GM12874 (cell line): ENCODE results near the gene MYL12B.

Experiments
- CTCF ChIP-seq: IDR thresholded peaks from 2 replicates; pipeline ENCODE4 v1.5.1; 2011; ENCODE audit warnings: low read depth, mild to moderate bottlenecking, control low read depth, low read length, moderate library complexity; ENCODE audit not compliant: insufficient read depth

The MYL12B gene

GRCh38 chr18:3261373-3262233, at the start of gene MYL12B:
Gene MYL12B, plus strand, starts transcription at chr18:3262133. Its CDS starts 10,766 bp downstream, at chr18:3272899.
- TF ChIP-seq CTCF, result no peak

DNA sequence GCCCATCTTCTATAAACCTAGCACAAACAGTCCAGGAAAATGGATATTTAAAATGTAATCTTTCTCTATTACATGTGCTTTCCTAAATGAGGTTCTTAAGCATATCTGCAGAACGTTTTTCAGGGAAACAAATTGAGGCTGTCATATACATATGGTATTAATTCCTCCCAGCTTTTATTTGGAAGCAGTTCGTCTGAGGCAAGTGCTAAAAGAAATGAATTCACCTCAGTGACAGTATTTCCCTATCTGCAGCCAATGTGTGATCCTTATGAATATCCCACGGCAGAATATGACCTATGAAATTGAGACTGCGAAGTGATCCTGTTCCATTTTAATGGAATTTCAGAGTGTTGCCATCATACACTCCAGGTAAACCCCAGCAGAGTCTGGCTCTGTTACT, 49.3 kb upstream of the MYL12B start:
- no peak for TF ChIP-seq CTCF

DNA sequence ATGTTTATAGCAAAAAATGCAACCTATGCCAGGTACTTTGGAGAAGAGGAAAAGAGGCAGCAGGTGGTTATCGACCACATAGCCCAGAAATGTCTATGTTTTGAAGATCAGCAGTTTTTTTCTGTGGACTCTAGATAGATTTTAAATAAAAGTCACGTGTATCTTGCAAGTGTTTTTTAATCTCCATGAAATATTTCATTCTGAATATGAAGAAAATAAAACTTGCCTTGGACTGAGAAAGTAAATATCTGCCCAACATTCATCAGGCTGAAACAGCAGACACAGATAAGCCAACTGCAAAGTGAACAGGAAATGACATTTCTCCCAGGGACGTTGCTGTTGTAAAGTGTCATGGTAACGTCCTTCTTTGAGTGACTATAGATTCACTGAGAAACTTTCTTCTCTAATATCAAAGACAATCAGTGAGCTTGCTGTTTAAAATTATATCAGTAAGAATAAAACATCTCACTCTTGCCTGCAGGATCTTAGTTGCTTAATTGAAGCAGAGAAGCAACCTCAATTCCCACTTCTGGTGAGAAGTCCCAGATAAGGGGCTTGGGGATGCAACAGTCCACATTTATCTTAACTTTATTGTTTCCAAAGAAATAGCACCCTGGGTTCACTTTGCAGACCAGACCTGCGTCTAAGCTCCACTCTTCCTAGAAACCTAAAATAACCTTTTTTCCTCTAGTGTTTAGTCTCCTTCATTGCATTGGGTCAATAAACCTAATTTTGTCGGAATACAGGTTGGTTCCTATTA, 48.5 kb upstream of the MYL12B start:
- no peak for TF ChIP-seq CTCF

DNA sequence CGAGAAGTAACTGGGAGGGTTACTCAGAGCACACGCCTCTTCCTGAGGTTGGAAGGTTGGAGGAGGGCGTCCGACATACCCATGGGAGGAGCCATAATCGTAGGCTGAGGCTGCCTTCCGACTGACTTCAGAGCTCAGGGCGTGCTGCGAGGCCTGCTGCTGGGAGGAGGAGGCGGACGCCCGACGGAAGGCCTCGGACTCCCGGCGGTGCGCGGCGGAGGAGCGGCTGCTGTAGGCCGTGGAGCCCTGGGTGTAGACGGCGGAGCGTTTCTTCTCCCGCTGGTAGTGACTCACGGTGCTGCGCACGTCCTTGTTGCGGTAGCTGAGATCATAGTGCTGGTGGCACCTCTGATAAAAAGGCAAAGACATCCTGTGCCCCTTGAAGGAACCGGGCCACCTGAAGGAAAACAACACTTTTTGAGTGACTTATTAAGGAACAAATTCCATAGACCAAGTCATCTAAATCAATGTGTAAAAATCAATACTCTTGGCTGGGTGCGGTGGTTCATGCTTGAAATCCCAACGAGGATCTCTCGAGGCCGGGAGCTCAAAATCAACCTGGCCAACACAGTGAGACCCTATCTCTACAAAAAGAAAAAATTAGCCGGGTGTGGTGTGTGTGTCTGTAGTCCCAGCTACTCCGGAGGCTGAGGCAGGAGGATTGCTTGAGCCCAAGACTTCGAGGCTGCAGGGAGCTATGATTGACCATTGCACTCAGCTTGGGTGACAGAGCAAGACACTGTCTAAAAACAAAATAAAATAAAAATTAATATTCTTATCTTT, 46.9 kb upstream of the MYL12B start:
- TF ChIP-seq CTCF, result no peak

GRCh38 chr18:3216987-3217386, 44.9 kb upstream of the MYL12B start:
- TF ChIP-seq CTCF, result no peak

DNA sequence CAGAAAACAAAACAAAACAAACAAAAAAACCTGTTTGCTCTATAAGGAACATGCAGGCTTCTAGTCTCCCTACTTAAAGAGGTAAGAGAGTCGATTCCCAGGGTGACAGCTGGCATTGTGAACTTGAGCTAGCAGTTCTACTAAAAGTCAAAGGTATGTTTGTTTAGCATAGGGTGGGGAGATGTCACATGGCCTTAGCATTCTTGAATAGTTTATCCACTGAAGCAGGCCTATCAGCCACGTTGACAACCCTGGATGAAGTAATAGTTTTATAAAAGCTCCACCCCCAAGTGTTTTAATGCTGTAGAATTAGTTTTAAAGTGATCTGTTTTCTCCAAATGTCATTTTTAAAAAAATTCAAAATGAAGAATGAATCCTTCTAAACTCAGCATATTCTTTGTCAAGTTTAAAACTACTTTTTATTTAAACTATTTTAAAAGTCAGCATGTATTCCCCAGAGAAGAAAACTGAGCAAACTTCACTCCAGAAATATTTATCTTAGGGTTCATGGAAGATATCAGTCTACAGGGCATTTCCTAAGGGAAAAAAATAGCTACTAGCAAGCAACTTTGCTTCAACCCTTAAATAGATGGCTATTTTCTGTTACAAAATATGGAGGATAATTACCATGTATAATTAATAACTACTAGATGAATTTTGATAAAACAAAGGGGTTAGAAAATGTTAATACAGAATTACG, 43.8 kb upstream of the MYL12B start:
- TF ChIP-seq CTCF, result no peak
